Activated CD4-positive, alpha-beta memory T cell treated with anti-CD3 and anti-CD28 coated beads, Interleukin-2, amount 10 ng/mL, durations not matched to agents 7 days and 5 days (primary cell): ENCODE data around the gene PTPN11. TPM values are rescaled to one million over a fixed set of nuclear protein-coding genes. Genes with fewer than 3 reads are reported as not detected.

Experiments
- CTCF ChIA-PET: fragments of 350-600 bp; sonication (Branson Sonifier 250); formaldehyde crosslinking; loops from one replicate; lab custom pipeline; 2021; ENCODE audit warnings: antibody characterized with exemption, inconsistent platforms; lab: Charles Lee
- POLR2A ChIA-PET: fragments of 350-600 bp; sonication (Branson Sonifier 250); formaldehyde crosslinking; loops from one replicate; lab custom pipeline; 2021; ENCODE audit warnings: antibody characterized with exemption; lab: Charles Lee
- DNase-seq: peaks from one replicate; pipeline ENCODE4 v3.0.0-alpha.2; 2020
- H3K27ac Mint-ChIP-seq: one replicate; pipeline ENCODE4 v1.8.0; 2021; ENCODE audit warnings: mild to moderate bottlenecking, mixed read lengths
- H3K27me3 Mint-ChIP-seq: one replicate; pipeline ENCODE4 v1.8.0; 2021; ENCODE audit warnings: mixed read lengths
- H3K36me3 Mint-ChIP-seq: one replicate; pipeline ENCODE4 v1.8.0; 2021; ENCODE audit warnings: low read depth, mixed read lengths
- H3K4me1 Mint-ChIP-seq: one replicate; pipeline ENCODE4 v1.8.0; 2021; ENCODE audit warnings: mixed read lengths
- H3K4me3 Mint-ChIP-seq: one replicate; pipeline ENCODE4 v1.8.0; 2021; ENCODE audit warnings: mild to moderate bottlenecking, mixed read lengths
- H3K9me3 Mint-ChIP-seq: one replicate; pipeline ENCODE4 v1.8.0; 2021; ENCODE audit warnings: mixed read lengths
- total RNA-seq, 2 experiments: library from RNA; stranded (reverse); gene quantifications; one replicate each; pipeline ENCODE4 v1.2.3, GENCODE V29; 2021

PTPN11 gene
- total RNA-seq, 2 experiments from 2014 or later, result 88.1 to 92.3 TPM

DNA sequence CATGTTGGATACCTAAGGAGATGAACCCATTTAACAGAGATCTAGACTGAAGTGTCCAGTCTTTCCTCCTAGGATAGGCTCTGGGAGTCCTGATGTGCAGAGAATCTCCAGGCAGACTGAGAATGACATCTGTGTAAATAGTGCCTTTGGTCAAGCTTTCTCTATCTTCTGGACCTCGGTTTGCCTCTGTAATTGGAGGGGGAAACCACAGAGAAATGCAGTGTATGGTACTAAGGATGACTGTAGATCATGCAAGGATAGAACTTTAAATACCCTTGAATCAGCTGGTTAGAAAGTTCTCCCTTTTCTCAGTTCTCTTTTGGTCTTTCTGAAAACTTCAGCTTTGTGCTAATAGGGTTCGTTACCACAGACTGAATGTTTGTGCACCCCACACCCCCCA, 112.2 kb downstream of the PTPN11 start:
- no peaks in the 10 kb centered on the region for H3K4me1 Mint-ChIP-seq
- H3K36me3 Mint-ChIP-seq, result no peaks in the 10 kb centered on the region
- ChIA-PET POLR2A (no interaction called here), CTCF (no interaction called here)
- H3K27me3 Mint-ChIP-seq, result no peaks in the 10 kb centered on the region
- H3K9me3 Mint-ChIP-seq, result no peaks in the 10 kb centered on the region
- no peak overlapping the region for H3K4me3 Mint-ChIP-seq
- DNase-seq, result no peak
- H3K27ac Mint-ChIP-seq, result no peak overlapping the region

DNA sequence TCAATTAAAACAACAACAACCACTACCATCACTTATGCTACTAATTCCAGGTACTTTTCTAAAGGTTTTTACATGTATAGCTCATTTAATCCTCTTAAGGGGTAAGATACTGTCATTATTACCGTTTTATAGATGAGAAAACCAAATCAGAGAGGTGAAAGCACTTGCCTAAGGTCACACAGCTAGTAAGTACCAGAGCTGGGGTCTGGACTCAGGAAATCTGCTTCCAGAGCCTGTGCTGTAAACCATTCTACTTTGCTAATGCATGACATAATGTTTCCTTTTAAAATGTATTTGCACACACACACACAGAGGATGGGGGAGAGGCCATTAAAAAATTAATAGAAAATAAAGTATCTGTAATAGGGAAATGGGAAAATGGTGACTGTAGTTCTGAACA, 113.4 kb downstream of the PTPN11 start:
- Mint-ChIP-seq H3K9me3 (no peaks in the 10 kb centered on the region), H3K36me3 (no peaks in the 10 kb centered on the region), H3K27ac (no peak overlapping the region), H3K27me3 (no peaks in the 10 kb centered on the region), H3K4me1 (no peaks in the 10 kb centered on the region), H3K4me3 (no peak overlapping the region)
- ChIA-PET POLR2A (no interaction called here), CTCF (no interaction called here)
- no peak for DNase-seq

DNA sequence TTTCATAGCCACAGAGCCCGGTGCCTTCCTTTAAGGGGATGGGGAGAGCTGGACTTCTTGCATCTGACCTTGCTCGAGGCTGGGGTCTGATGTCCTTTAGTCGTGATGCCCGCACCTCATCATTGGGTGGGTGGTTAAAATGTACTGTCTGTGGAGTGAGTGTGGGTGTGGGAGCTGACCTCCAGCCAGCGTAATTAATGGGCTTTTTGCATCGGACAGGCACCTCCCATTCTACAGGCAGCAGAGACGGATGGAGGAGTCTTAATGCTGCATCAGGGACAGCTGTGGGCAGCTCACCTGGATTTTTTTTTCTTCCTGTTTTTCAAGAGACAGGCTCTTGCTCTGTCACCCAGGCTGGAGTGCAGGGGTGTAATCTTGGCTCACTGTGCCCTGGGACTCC, 114.8 kb downstream of the PTPN11 start:
- POLR2A ChIA-PET, result no interaction called here
- peaks cover 3% of the 10 kb centered on the region for H3K4me1 Mint-ChIP-seq
- no peak for DNase-seq
- H3K27me3 Mint-ChIP-seq, result peaks cover 5% of the 10 kb centered on the region
- CTCF ChIA-PET, result interaction anchor here (0.6 kb wide), 1 partner anchor 1216 kb away, joined by 3 read pairs; no protein-coding TSS in a partner anchor
- no peak overlapping the region for H3K27ac Mint-ChIP-seq
- no peaks in the 10 kb centered on the region for H3K36me3 Mint-ChIP-seq
- H3K9me3 Mint-ChIP-seq, result no peaks in the 10 kb centered on the region
- H3K4me3 Mint-ChIP-seq, result no peak overlapping the region

DNA sequence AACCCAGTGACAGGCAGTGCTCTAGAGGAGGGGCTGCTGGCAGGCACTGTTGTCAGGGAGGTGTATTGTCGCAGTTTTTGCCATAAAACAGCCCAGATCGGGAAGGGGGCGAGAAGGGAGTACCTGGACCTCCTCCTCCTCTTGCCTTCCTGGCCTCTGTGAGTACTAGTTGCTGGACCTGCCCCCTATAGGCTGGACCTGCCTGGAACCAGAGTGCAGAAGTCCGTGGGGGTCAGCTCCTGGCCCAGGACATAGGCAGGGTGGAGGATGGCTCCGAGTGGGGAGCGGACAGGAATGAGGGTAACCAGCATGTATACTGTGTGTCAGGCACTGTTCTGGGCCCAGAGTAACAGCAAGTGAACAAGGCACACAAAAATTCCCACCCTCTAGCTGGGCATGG, 116.3 kb downstream of the PTPN11 start:
- Mint-ChIP-seq H3K27ac (no peak overlapping the region), H3K27me3 (peaks cover 8% of the 10 kb centered on the region), H3K4me3 (no peak overlapping the region), H3K36me3 (no peaks in the 10 kb centered on the region), H3K4me1 (peaks cover 3% of the 10 kb centered on the region), H3K9me3 (no peaks in the 10 kb centered on the region)
- POLR2A ChIA-PET, result no interaction called here
- CTCF ChIA-PET, result no interaction called here
- DNase-seq, result no peak

DNA sequence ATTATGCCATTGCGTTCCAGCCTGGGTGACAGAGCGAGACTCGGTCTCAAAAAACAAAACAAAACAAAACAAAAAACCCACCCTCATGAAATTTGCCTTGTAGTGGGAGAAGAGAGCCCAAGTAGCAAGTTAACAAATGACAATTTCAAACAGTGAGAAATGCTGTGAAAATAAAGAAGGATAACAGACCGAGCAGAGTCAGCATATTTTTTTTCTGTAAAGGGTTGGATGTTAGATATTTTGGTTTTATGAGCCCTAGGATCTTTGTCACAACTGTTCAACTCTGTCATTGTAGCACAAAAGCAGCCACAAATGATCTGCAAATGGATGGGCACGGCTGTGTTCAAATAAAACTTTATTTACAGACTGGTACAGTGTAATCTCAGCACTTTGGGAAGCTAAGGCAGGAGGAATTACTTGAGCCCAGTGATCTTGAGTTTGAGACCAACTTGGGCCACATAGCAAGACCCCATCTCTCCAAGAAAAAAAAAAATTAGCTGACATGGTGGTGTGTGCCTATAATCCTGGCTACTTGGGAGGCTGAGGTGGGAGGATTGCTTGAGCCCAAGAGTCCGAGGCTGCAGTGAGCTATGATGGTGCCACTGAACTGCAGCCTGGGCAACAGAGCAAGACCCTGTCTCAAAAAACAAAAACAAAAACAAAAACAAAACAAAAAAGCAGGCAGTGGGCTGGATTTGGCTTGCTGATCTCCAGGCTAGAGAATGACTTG, 117.1 kb downstream of the PTPN11 start:
- CTCF ChIA-PET, result no interaction called here
- Mint-ChIP-seq H3K4me3 (no peak overlapping the region), H3K36me3 (no peaks in the 10 kb centered on the region), H3K4me1 (peaks cover 3% of the 10 kb centered on the region), H3K9me3 (no peaks in the 10 kb centered on the region), H3K27me3 (peaks cover 8% of the 10 kb centered on the region), H3K27ac (no peak overlapping the region)
- DNase-seq, result no peak
- POLR2A ChIA-PET, result no interaction called here

DNA sequence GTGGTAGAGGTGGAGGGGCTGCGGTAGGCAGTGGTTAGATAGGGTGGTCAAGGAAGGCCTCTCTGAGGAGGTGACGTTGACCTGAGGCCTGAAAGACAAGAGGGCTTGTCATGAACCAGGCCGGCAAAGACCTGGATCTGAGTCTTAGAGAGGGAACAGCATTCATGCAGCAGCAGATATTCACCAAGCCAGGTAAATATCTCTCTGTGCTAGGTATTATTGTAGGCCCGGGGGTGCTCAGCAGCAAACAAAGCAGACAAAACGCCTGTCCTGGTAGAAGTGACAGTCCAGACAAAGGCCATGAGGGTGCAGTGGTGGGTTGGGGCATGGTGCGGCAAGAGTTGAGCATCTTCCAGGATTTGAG, 117.6 kb downstream of the PTPN11 start:
- POLR2A ChIA-PET, result no interaction called here
- Mint-ChIP-seq H3K36me3 (no peaks in the 10 kb centered on the region), H3K27me3 (peaks cover 8% of the 10 kb centered on the region), H3K9me3 (no peaks in the 10 kb centered on the region), H3K27ac (no peak overlapping the region), H3K4me3 (no peak overlapping the region), H3K4me1 (peaks cover 3% of the 10 kb centered on the region)
- CTCF ChIA-PET, result no interaction called here
- DNase-seq, result no peak

DNA sequence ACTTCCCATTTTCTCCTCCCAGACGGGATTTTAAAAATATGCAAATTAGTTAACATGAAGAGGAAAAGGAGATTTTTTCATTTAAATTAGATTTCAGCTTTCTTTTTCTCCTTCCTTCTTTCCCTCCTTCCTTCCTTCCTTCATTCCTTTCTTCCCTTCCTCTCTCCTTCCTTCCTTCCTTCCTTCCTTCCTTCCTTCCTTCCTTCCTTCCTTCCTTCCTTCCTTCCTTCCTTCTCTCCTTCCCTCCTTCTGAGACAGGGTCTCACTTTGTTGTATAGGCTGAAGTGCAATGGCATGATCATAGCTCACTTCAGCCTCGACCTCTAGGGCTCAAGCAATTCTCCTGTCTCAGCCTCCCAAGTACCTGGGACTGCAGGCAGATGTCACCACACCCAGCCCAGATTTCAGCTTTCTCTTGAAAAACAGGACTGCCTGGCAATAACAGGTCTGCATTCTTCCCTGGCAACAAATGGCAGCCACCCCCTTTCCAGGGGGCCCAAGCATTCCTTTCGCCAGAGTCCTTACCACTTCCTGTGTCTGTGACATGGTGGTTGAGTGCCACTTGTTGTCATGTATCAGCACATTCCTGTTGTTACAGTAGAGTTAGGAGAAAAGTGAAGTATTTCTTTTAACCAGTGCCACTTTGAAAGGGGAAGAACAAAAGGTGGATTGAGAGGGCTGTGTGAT, 119.1 kb downstream of the PTPN11 start:
- H3K27me3 Mint-ChIP-seq, result peaks cover 8% of the 10 kb centered on the region
- ChIA-PET POLR2A (interaction anchor here (0.7 kb wide), 1 partner anchor 370 kb away, joined by 3 read pairs; no protein-coding TSS in a partner anchor), CTCF (no interaction called here)
- H3K27ac Mint-ChIP-seq, result no peak overlapping the region
- no peaks in the 10 kb centered on the region for H3K9me3 Mint-ChIP-seq
- no peaks in the 10 kb centered on the region for H3K36me3 Mint-ChIP-seq
- DNase-seq, result no peak
- H3K4me1 Mint-ChIP-seq, result peaks cover 3% of the 10 kb centered on the region
- H3K4me3 Mint-ChIP-seq, result no peak overlapping the region

DNA sequence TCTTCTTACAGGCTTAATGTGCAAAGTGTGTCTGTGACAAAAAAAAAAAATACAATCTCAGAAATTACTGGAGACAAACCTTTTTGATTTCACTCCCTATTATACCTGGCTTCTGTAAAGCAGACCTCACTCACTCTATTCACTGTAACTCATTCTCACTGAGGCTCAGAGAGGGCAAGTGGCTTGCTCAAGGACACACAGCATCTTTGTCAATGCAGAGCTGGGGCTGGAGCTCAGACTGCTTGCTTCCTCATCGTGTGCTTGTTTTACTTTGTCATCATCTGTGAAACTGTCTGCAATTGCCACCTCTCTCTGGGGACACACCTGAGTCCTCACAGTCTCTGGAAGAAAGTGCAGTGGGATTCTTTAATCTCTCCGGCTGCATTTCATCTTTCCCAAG, 120.0 kb downstream of the PTPN11 start:
- Mint-ChIP-seq H3K36me3 (no peaks in the 10 kb centered on the region), H3K27me3 (peaks cover 8% of the 10 kb centered on the region), H3K9me3 (no peaks in the 10 kb centered on the region), H3K4me1 (peaks cover 3% of the 10 kb centered on the region), H3K4me3 (no peak overlapping the region), H3K27ac (no peak overlapping the region)
- ChIA-PET CTCF (no interaction called here), POLR2A (no interaction called here)
- DNase-seq, result no peak

DNA sequence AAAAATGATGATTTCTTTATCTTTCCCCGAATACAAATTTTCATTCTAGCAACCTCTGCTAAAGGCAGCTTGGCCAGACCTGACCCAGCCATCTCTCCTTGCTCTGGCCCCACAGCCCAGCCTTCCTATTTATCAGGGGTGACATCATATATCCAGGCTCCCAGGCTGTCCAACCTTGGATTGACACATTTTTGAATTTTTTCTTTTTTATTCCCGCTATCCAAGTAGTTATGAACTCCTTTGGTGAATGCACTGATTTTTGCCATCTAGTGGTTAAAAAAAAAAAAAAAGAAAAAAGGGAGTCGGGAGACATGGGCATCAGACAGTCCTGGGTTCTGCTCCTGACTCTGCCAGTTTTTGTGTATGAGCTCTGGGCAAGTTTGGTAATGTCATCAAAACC, 120.5 kb downstream of the PTPN11 start:
- no peak overlapping the region for H3K27ac Mint-ChIP-seq
- POLR2A ChIA-PET, result no interaction called here
- H3K27me3 Mint-ChIP-seq, result peaks cover 8% of the 10 kb centered on the region

DNA sequence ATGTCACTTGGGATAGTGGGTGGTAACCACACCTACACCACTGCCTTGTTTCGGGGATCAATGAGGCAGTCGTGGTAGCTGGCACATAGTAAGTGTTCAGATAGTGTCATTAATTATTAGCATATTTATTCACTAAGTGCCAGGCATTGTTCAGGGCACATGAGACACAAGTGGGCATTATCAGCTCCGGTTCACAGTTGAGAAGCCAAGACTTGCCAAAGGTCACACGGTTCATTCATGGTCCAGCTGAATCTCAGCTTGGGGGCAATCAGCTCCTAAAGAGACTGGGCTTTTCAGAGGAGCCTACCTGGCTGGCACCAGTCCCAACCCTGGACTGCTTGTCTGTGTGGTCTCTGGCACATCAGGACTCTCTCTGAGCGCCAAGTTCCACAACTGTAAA, 121.3 kb downstream of the PTPN11 start:
- Mint-ChIP-seq H3K9me3 (no peaks in the 10 kb centered on the region), H3K36me3 (no peaks in the 10 kb centered on the region), H3K27ac (no peak overlapping the region), H3K27me3 (peaks cover 8% of the 10 kb centered on the region), H3K4me1 (peaks cover 3% of the 10 kb centered on the region), H3K4me3 (no peak overlapping the region)
- ChIA-PET CTCF (interaction anchor here (0.6 kb wide), 1 partner anchor 36 kb away, joined by 3 read pairs; no protein-coding TSS in a partner anchor), POLR2A (no interaction called here)
- no peak for DNase-seq

More for the DNA sequence above, 120.5 kb downstream of the PTPN11 start:
- Mint-ChIP-seq H3K4me3 (no peak overlapping the region), H3K9me3 (no peaks in the 10 kb centered on the region), H3K4me1 (peaks cover 3% of the 10 kb centered on the region), H3K36me3 (no peaks in the 10 kb centered on the region)
- no peak for DNase-seq
- CTCF ChIA-PET, result interaction anchor here (0.6 kb wide), 1 partner anchor 37 kb away, joined by 3 read pairs; no protein-coding TSS in a partner anchor

DNA sequence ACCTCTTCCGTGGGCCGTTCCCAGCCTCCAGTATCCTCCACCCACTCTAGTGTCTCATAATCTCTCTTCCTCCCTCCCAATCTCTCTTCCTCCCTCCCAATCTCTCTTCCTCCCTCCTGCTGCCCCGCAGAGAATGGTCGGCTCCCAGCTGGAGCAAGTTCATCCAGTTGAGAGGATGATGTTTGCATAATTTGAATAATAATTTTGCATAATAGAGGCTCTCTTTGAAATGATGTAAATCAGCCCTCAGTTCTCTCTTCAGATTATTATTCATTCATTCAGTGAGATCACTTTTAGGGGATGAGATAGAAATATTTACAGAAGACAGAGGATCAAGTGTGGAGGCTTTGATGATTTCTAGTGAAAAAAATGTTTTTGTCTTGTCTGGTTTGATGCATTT, 125.0 kb downstream of the PTPN11 start:
- H3K4me1 Mint-ChIP-seq, result peaks cover 3% of the 10 kb centered on the region

DNA sequence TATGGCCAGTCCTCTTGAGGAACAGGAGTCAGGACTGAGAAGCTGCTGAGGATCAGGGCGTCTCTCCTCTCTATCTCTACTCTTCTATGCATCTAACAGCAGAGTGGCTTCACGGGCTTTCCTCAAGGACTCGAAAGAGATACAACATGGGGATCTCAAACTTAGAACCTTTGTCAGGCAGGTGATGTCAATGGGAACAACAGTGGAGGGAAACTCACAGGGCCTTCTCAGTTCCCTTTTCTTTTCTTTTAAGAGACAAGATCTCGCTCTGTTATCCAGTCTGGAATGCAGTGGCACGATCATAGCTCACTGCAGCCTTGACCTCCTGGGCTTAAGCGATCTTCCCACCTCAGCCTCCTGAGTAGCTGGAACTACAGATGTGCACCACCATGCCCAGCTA, 127.6 kb downstream of the PTPN11 start:
- no peak for DNase-seq
- no peak overlapping the region for H3K27ac Mint-ChIP-seq
- ChIA-PET CTCF (no interaction called here), POLR2A (no interaction called here)
- H3K27me3 Mint-ChIP-seq, result peaks cover 10% of the 10 kb centered on the region
- peaks cover 3% of the 10 kb centered on the region for H3K4me1 Mint-ChIP-seq
- no peaks in the 10 kb centered on the region for H3K9me3 Mint-ChIP-seq
- H3K4me3 Mint-ChIP-seq, result no peak overlapping the region
- no peaks in the 10 kb centered on the region for H3K36me3 Mint-ChIP-seq

More for the DNA sequence above, 125.0 kb downstream of the PTPN11 start:
- Mint-ChIP-seq H3K4me3 (no peak overlapping the region), H3K9me3 (no peaks in the 10 kb centered on the region), H3K27ac (no peak overlapping the region), H3K27me3 (peaks cover 5% of the 10 kb centered on the region), H3K36me3 (no peaks in the 10 kb centered on the region)
- DNase-seq, result no peak
- ChIA-PET CTCF (no interaction called here), POLR2A (no interaction called here)

DNA sequence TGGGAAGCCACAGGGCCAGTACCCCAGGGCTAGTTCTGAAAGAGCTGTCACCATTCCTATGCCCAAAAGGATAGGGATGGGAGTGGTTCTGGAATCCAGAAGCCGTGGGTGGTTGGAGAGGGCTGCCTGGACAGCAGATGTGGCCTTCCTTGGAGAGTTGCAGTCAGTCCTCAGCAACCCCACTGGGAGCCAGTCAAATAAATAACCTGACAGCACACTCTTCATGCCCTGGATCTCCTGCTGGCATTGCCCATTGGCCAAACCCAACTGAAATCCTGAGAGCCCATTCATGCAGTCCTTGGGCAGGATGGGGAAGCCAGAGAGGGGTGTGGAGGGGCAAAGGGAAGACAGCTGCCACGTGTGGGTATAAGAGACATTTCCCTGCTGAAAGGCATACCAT, 128.2 kb downstream of the PTPN11 start:
- peaks cover 3% of the 10 kb centered on the region for H3K4me1 Mint-ChIP-seq
- H3K27me3 Mint-ChIP-seq, result peaks cover 11% of the 10 kb centered on the region
- no peak overlapping the region for H3K4me3 Mint-ChIP-seq

More for the DNA sequence above, 128.2 kb downstream of the PTPN11 start:
- Mint-ChIP-seq H3K27ac (no peak overlapping the region), H3K9me3 (no peaks in the 10 kb centered on the region), H3K36me3 (no peaks in the 10 kb centered on the region)
- POLR2A ChIA-PET, result no interaction called here
- DNase-seq, result no peak
- CTCF ChIA-PET, result no interaction called here
